Keratinocyte (primary cell): ENCODE data around the gene BORCS5.

Source experiments
- CTCF ChIP-seq, 3 experiments: IDR thresholded peaks in 1 of 3; conservative IDR thresholded peaks in 1 of 3; optimal IDR thresholded peaks in 1 of 3; 2 replicates in 2 of 3; 3 replicates in 1 of 3; pipeline versions ENCODE3 to v1.5.1; 2011; ENCODE audit warnings: low read length in 3 of 3, mild to moderate bottlenecking in 3 of 3, moderate library complexity in 2 of 3, control low read depth in 1 of 3, inconsistent platforms in 1 of 3; ENCODE audit not compliant: insufficient read depth in 2 of 3; ENCODE audit errors: extremely low read depth in 1 of 3
- EZH2 ChIP-seq: IDR thresholded peaks from one replicate; pipeline ENCODE4 v1.6.1; 2012; ENCODE audit warnings: inconsistent platforms, mild to moderate bottlenecking, low read length, moderate library complexity

DNA sequence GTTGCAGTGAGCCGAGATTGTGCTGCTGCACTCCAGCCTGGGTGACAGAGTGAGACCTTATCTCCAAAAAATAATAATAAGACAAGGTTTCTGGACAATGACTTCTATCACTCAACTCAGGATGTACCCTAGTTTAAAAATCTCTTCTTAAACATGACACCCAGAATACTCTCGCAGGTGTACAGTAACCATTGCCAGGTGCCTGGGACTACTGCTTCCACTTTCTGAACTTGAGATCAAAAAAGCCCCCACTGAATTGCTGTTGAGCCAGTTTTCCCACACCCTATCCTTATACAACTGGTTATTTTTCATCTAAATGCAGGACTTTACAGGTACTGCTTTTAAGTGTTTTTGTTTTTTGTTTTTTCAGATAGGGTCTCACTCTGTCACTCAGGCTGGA is 36.3 kb downstream of the BORCS5 start:
- TF ChIP-seq EZH2 (no peak), CTCF (optimal IDR thresholded peaks at IDR 0.05 in 1 of 3, IDR thresholded peaks at IDR 0.05 in 1 of 3, conservative IDR thresholded peaks at IDR 0.05 in 1 of 3; ENCODE audit: extremely low read depth in 1 of 3, insufficient read depth in 2 of 3, low read length in 3 of 3) (no peak)
